GM18951 (cell line): ENCODE measurements around the gene PRAC2.

Experiments used
- POLR2A ChIP-seq: IDR thresholded peaks from 4 replicates; pipeline ENCODE4 v1.6.1; 2011; ENCODE audit warnings: mild to moderate bottlenecking; ENCODE audit not compliant: insufficient read length, insufficient read depth; ENCODE audit errors: extremely low read depth
- in situ Hi-C: fragments of 300-500 bp; cut with MboI; formaldehyde crosslinking; loops from one replicate; pipeline ENCODE4 v1.12.0; 2022; ENCODE audit warnings: low sequenced_read_pairs, mixed read lengths, inconsistent platforms; ENCODE audit not compliant: unreplicated experiment

Gene PRAC2

GRCh38 chr17:48724251-48725003 lies 1.4 kb downstream of the PRAC2 start:
- in situ Hi-C loops, result loop anchor here (10.0 kb wide), 1 partner anchor 160 kb away; no protein-coding TSS in a partner anchor
- no peak for TF ChIP-seq POLR2A

GRCh38 chr17:48725004-48725287 lies 2.0 kb downstream of the PRAC2 start:
- TF ChIP-seq POLR2A, result no peak
- in situ Hi-C loops, result loop anchor here (10.0 kb wide), 1 partner anchor 160 kb away; no protein-coding TSS in a partner anchor

- in situ Hi-C loops, result loop anchor here (10.0 kb wide), 1 partner anchor 159 kb away; no protein-coding TSS in a partner anchor
Observed at GRCh38 chr17:48725288-48726064, 2.5 kb downstream of the PRAC2 start.

DNA sequence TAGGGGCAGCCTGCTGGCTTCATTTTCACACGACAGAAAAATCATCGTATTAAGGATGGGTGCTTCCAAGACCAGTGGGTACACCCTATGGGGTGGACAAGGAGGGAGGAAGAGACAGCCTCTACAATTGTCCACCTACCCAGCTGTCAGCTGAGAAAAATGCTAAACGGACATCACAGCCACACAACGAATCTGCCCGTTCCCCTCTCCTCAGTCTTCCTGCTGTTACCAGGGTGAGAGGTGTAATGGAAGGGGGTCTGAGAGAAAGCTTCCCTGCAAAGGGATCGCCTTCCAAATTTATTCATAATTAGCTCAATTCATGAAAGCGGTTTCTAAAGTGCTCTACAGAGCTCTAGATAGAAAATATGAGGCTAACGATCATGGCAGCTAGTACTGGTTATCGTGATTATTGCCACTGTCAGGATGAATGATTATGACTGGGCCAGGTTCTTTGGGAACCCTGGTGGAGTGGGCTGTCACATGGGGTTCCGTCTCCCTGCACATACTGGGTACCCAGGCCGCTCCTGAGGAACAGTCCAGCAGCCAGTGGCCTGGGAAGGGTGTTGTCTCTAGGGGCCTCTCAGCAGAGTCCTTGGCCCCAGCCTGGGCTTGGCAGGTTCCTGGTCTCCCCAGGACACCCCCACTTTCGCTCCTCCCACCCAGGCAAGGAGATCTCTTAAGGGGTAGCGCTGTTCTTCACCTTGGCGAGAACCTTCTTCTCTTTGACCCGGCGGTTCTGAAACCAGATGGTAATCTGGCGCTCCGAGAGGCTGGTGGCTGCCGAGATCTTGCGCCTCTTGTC lies 3.3 kb downstream of the PRAC2 start:
- TF ChIP-seq POLR2A, result no peak
- in situ Hi-C loops, result loop anchor here (10.0 kb wide), 1 partner anchor 158 kb away; no protein-coding TSS in a partner anchor

More at GRCh38 chr17:48725288-48726064, 2.5 kb downstream of the PRAC2 start:
- no peak for TF ChIP-seq POLR2A

GRCh38 chr17:48726916-48727286 lies 3.9 kb downstream of the PRAC2 start:
- in situ Hi-C loops, result loop anchor here (10.0 kb wide), 1 partner anchor 158 kb away; no protein-coding TSS in a partner anchor
- TF ChIP-seq POLR2A, result no peak

DNA sequence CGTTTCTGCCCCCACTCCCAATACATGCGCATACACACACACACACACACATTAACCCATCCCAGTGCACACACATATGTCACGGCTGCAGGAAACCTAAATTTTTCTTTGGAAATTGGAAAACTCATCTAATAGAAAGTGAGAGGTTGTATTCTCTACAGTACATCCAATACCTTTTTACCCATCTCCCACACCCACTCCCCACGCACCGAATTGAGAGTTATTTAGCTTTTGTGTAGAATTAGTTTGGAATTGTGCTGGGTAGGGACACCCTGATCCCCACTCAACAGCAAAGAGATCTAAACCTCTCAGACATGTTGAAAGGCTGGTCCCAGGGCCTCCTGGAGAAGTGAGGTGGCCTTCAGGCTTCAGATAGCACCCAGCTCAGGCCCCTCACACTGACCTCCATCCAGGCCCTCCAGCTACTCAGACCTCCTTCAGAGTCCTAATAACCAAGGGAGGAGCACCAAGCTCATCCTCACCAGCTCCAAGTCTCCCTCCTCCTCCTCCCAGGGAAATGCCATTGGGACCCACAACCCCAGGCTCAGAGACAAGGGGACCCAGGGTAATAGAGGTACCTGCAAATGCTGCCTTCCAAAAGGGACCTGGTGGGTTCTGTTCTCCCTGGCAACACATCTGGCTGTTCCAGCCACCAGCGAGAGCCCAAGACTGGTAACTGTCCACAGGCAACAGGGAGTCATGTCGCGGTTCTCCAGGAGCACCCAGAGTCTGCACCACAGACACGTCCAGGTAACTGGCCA lies 4.6 kb downstream of the PRAC2 start:
- no peak for TF ChIP-seq POLR2A
- in situ Hi-C loops, result loop anchor here (10.0 kb wide), 1 partner anchor 157 kb away; no protein-coding TSS in a partner anchor

- in situ Hi-C loops, result loop anchor here (10.0 kb wide), 1 partner anchor 156 kb away; no protein-coding TSS in a partner anchor
- no peak for TF ChIP-seq POLR2A
Observed at GRCh38 chr17:48728232-48729231, 5.5 kb downstream of the PRAC2 start, which contains the start of gene HOXB13. Gene HOXB13 (minus strand): TSS chr17:48728750. CDS start chr17:48728593, 157 bp downstream.

GRCh38 chr17:48729335-48730239 lies 6.6 kb downstream of the PRAC2 start:
- in situ Hi-C loops, result loop anchor here (10.0 kb wide), 1 partner anchor 155 kb away; no protein-coding TSS in a partner anchor
- no peak for TF ChIP-seq POLR2A

- no peak for TF ChIP-seq POLR2A
- in situ Hi-C loops, result no loop called here
Observed at GRCh38 chr17:48730240-48730550, 7.2 kb downstream of the PRAC2 start.

GRCh38 chr17:48731355-48731754 lies 8.4 kb downstream of the PRAC2 start:
- in situ Hi-C loops, result no loop called here
- no peak for TF ChIP-seq POLR2A
